Loucy (cell line): ENCODE data around the gene PTPRN2.

Experiments used
- CTCF ChIP-seq: fragments of 200-600 bp; sonication (generic); conservative IDR thresholded peaks from 2 replicates; pipeline ENCODE4 v1.5.1; 2014; ENCODE audit warnings: mild to moderate bottlenecking, antibody characterized with exemption, low read length
- EZH2phosphoT487 ChIP-seq: fragments of 200-600 bp; IDR thresholded peaks from 2 replicates; pipeline ENCODE4 v1.6.1; 2018; ENCODE audit warnings: antibody characterized with exemption, mild to moderate bottlenecking, moderate library complexity, borderline replicate concordance

GRCh38 chr7:157560258-157560654 is 1027.4 kb downstream of the PTPRN2 start:
- TF ChIP-seq CTCF (no peak), EZH2phosphoT487 (no peak)
